K562 (cell line): ENCODE data around the gene CNPY2. TPM values are rescaled to one million over a fixed set of nuclear protein-coding genes. Genes with fewer than 3 reads are reported as not detected.

Source experiments
- ADNP ChIP-seq: fragments of 200-800 bp; sonication (Bioruptor generic); IDR thresholded peaks from 2 replicates; pipeline ENCODE4 v1.6.1; 2016; ENCODE audit warnings: missing genetic modification characterization, missing compliant biosample characterization
- CEBPZ ChIP-seq: fragments of 150-350 bp; IDR thresholded peaks from 2 replicates; pipeline ENCODE4 v1.6.1; 2014; ENCODE audit warnings: low read depth, mild to moderate bottlenecking, low read length, borderline replicate concordance
- E2F6 ChIP-seq, 2 experiments: IDR thresholded peaks; 2 replicates each; pipeline ENCODE4 v1.6.1; 2011; ENCODE audit warnings: borderline replicate concordance in 1 of 2, control low read depth in 1 of 2, low read depth in 1 of 2, low read length in 1 of 2, mild to moderate bottlenecking in 1 of 2, mixed read lengths in 1 of 2, moderate library complexity in 1 of 2; ENCODE audit not compliant: insufficient read depth in 1 of 2, insufficient read length in 1 of 2, poor library complexity in 1 of 2, severe bottlenecking in 1 of 2; ENCODE audit errors: extremely low read depth in 1 of 2
- ELF4 ChIP-seq: fragments of 450-650 bp; formaldehyde crosslinking; IDR thresholded peaks from 2 replicates; pipeline ENCODE4 v1.4.0; 2022; ENCODE audit warnings: missing genetic modification characterization
- FOSL1 ChIP-seq: fragments of 200-800 bp; sonication (Bioruptor generic); conservative IDR thresholded peaks from 2 replicates; pipeline ENCODE4 v1.6.1; 2016; ENCODE audit warnings: missing genetic modification characterization, missing compliant biosample characterization
- HCFC1 ChIP-seq: IDR thresholded peaks from 2 replicates; pipeline ENCODE4 v1.6.1; 2012; ENCODE audit warnings: low read depth, low read length, improper control_type of control experiment
- HNRNPH1 ChIP-seq: fragments of 200-400 bp; formaldehyde crosslinking; optimal IDR thresholded peaks from 2 replicates; pipeline ENCODE3; 2017; ENCODE audit warnings: low read depth, mild to moderate bottlenecking, low read length, moderate library complexity
- LARP7 ChIP-seq: fragments of 450-650 bp; IDR thresholded peaks from 2 replicates; pipeline ENCODE4 v1.6.1; 2016
- MBD2 ChIP-seq: sonication (generic); IDR thresholded peaks from 2 replicates; pipeline ENCODE4 v1.6.1; 2016; ENCODE audit warnings: low read depth, borderline replicate concordance
- MTF1 ChIP-seq: fragments of 250-450 bp; sonication (Bioruptor Pico); IDR thresholded peaks from 2 replicates; pipeline ENCODE4 v1.9.0; 2021; ENCODE audit warnings: moderate library complexity, mild to moderate bottlenecking, inconsistent platforms, borderline replicate concordance
- MYBL2 ChIP-seq, 2 experiments: fragments of 450-650 bp in 1 of 2; sonication (generic) in 1 of 2; formaldehyde crosslinking in 1 of 2; IDR thresholded peaks; 2 replicates each; pipeline versions ENCODE4 v1.6.1 to v1.8.1; 2017 to 2022; ENCODE audit warnings: borderline replicate concordance in 1 of 2, inconsistent platforms in 1 of 2, low read depth in 1 of 2, mild to moderate bottlenecking in 1 of 2, missing genetic modification reagents in 1 of 2, moderate library complexity in 1 of 2
- NEUROD1 ChIP-seq: fragments of 150-350 bp; IDR thresholded peaks from 2 replicates; pipeline ENCODE4 v1.6.1; 2014; ENCODE audit warnings: borderline replicate concordance, low read length, low read depth; ENCODE audit not compliant: partially characterized antibody
- POLR3G ChIP-seq: IDR thresholded peaks from 2 replicates; pipeline ENCODE4 v1.6.1; 2011; ENCODE audit not compliant: insufficient read length, insufficient replicate concordance; ENCODE audit errors: extremely low read depth
- RBM22 ChIP-seq: fragments of 200-400 bp; formaldehyde crosslinking; IDR thresholded peaks from 2 replicates; pipeline ENCODE4 v1.6.1; 2018; ENCODE audit warnings: low read length, low read depth; ENCODE audit not compliant: poor library complexity, severe bottlenecking
- VEZF1 ChIP-seq: fragments of 200-800 bp; sonication (Bioruptor generic); IDR thresholded peaks from 2 replicates; pipeline ENCODE4 v1.6.1; 2017; ENCODE audit warnings: missing genetic modification characterization, missing compliant biosample characterization
- ZC3H8 ChIP-seq: fragments of 450-650 bp; IDR thresholded peaks from 2 replicates; pipeline ENCODE4 v1.6.1; 2017
- ZNF282 ChIP-seq: sonication (generic); formaldehyde crosslinking; IDR thresholded peaks from 2 replicates; pipeline ENCODE4 v1.8.1; 2023; ENCODE audit warnings: missing genetic modification reagents
- ZNF778 ChIP-seq: fragments of 450-650 bp; formaldehyde crosslinking; IDR thresholded peaks from 2 replicates; pipeline ENCODE4 v1.4.0; 2020; ENCODE audit warnings: mild to moderate bottlenecking, moderate library complexity
- polyA plus RNA-seq, 8 experiments: library from polyadenylated mRNA; depleted of rRNA in 4 of 8; stranded (reverse) in 5 of 8; unstranded in 3 of 8; fragments of >200 nt; fragmentation: Nextera tagmentation in 2 of 8; fragmentation: Illumina TruSeq in 1 of 8; extraction: Ambion mirVana in 2 of 8; extraction: Trizol in 1 of 8; gene quantifications; 2 replicates each; pipeline versions ENCODE4 v1.2.1 to v1.2.3, GENCODE V29; 2011 to 2014; ENCODE audit warnings: inconsistent platforms in 1 of 8, missing spikeins in 1 of 8
- total RNA-seq, 7 experiments: library from RNA; depleted of rRNA in 6 of 7; stranded (reverse); fragments of >200 nt in 6 of 7; fragmentation: Illumina TruSeq in 2 of 7; extraction: Trizol in 2 of 7; gene quantifications; 2 replicates each; pipeline versions ENCODE4 v1.2.1 to v1.2.3, GENCODE V29; 2011 to 2021; ENCODE audit warnings: low replicate concordance in 1 of 7
- TF ChIP-seq, protein P1 (sequence below): sonication (generic); formaldehyde crosslinking; IDR thresholded peaks from 2 replicates; pipeline ENCODE4 v1.9.0; 2022; ENCODE audit warnings: mild to moderate bottlenecking, missing genetic modification reagents
- TF ChIP-seq, protein P2 (sequence below): sonication (generic); formaldehyde crosslinking; IDR thresholded peaks from 2 replicates; pipeline ENCODE4 v1.5.0; 2020; ENCODE audit warnings: missing genetic modification reagents

Gene CNPY2
- total and polyA plus RNA-seq, 9 of the 15 experiments (the other 6 are each of a cell fraction or from before 2014, with no cell fraction given) = 33.8 to 190 (median 138) TPM

DNA sequence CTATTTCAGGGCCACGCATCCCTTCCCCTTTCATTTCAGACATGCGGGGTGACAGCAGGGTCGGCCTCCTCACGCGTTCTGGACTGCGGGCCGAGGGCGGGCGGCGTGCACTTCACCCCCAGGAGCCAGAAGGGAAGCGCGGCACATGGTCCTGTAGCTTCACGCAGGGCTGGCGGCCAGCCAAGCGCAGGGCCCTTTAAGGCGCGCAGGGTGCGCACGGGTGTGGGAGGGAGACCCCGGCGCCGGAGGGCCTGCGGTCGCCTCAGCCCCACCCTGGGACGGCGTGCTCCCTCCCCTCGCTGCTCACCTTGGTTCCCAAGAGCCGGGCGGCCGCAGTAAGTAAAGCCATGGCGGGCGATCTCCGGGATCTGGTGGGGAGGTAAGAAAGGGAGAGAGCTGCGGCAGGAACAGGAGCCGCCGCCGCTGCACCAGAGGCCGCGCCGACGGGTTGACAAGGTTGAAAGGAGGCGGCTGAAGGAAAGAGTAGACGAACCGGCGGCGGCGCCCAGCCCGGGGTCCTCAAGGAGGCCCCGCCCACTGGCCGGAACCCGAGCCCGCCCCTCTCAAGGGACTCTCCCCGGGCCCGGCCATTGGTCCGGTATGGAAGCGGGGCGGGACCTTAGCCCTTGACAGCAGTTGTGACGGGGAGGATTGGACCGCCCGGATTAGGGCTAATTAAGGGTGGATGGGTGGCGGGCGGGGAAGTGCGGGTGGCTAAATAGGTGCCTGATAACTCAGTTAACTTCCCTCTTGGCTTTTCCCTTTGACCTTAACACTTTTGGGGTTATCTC, 15.7 kb downstream of the CNPY2 start, which contains the start of gene CS (continued):
- peak; percentile 91 for TF ChIP-seq VEZF1 (CRISPR knock-in tag)
- no peak for TF ChIP-seq HNRNPH1
- TF ChIP-seq NEUROD1 = no peak
- TF ChIP-seq E2F6 (IDR thresholded peaks at IDR 0.05; ENCODE audit: borderline replicate concordance in 1 of 2, extremely low read depth in 1 of 2, insufficient read depth in 1 of 2, insufficient read length in 1 of 2, low read depth in 1 of 2, low read length in 1 of 2, poor library complexity in 1 of 2, severe bottlenecking in 1 of 2) = peak; percentile 63 to 66
- TF ChIP-seq MYBL2 (IDR thresholded peaks at IDR 0.05; ENCODE audit: low read depth) = no peak
- no peak for TF ChIP-seq MYBL2 (CRISPR knock-in tag; IDR thresholded peaks at IDR 0.05; ENCODE audit: borderline replicate concordance)
- no peak for TF ChIP-seq FOSL1 (tag)
- no peak for TF ChIP-seq ZC3H8
- no peak for TF ChIP-seq HCFC1
- no peak for TF ChIP-seq ZNF282 (CRISPR knock-in tag)
- TF ChIP-seq MBD2 = peak; percentile 72
- TF ChIP-seq ELF4 (CRISPR knock-in tag) = no peak
- TF ChIP-seq LARP7 = no peak
- TF ChIP-seq, protein P1, sequence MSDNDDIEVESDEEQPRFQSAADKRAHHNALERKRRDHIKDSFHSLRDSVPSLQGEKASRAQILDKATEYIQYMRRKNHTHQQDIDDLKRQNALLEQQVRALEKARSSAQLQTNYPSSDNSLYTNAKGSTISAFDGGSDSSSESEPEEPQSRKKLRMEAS (CRISPR knock-in tag) = peak; percentile 97
- no peak for TF ChIP-seq POLR3G
- TF ChIP-seq ZNF778 (CRISPR knock-in tag) = no peak
- no peak for TF ChIP-seq ADNP (tag)
- peak; percentile 58 for TF ChIP-seq RBM22
- TF ChIP-seq, protein P2, sequence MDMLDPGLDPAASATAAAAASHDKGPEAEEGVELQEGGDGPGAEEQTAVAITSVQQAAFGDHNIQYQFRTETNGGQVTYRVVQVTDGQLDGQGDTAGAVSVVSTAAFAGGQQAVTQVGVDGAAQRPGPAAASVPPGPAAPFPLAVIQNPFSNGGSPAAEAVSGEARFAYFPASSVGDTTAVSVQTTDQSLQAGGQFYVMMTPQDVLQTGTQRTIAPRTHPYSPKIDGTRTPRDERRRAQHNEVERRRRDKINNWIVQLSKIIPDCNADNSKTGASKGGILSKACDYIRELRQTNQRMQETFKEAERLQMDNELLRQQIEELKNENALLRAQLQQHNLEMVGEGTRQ = no peak; the same call in 1 of the 2 replicates
- no peak for TF ChIP-seq MTF1 (CRISPR knock-in tag)
- TF ChIP-seq CEBPZ = no peak
